Endothelial cell of umbilical vein (primary cell): ENCODE data around the gene IGSF9. TPM values are rescaled to one million over a fixed set of nuclear protein-coding genes. Genes with fewer than 3 reads are reported as not detected.

Source experiments
- BruUV-seq: library from RNA; stranded (reverse); fragments of 400-500 nt; replicated peaks from 2 replicates; lab custom pipeline; 2021; lab: Mats Ljungman, UMichigan
- CTCF ChIA-PET: fragments of 300-600, 350-600 bp; sonication (Branson Sonifier 250); formaldehyde crosslinking; loops from one replicate; lab custom pipeline; 2021; ENCODE audit warnings: antibody characterized with exemption, inconsistent platforms; lab: Charles Lee
- POLR2A ChIA-PET: fragments of 300-600, 350-600 bp; sonication (Branson Sonifier 250); formaldehyde crosslinking; loops from one replicate; lab custom pipeline; 2021; ENCODE audit warnings: antibody characterized with exemption, inconsistent platforms; lab: Charles Lee
- DNase-seq: peaks from one replicate; pipeline ENCODE4 v3.0.0-alpha.2; 2011; ENCODE audit warnings: low read depth, low spot score
- FAIRE-seq: peaks from 2 replicates; lab custom pipeline; 2011; peaks lifted over from hg19 to GRCh38; lab: Jason Lieb, UNC
- H2AFZ ChIP-seq: 2 replicates; pipeline ENCODE4 v1.6.0; 2012; ENCODE audit warnings: low read depth, low read length, control low read depth, inconsistent platforms
- H3K27ac ChIP-seq: 2 replicates; pipeline ENCODE4 v1.5.1; 2011; ENCODE audit warnings: low read depth, mild to moderate bottlenecking, control low read depth, low read length, moderate library complexity; ENCODE audit not compliant: insufficient read depth
- H3K27me3 ChIP-seq, 2 experiments: 2 replicates each; pipeline versions ENCODE4 v1.6.0 to v1.6.1; 2011; ENCODE audit warnings: low read length in 2 of 2, mixed read lengths in 1 of 2; ENCODE audit not compliant: control insufficient read depth in 2 of 2, insufficient read depth in 2 of 2
- H3K36me3 ChIP-seq, 2 experiments: 2 replicates in 1 of 2; 3 replicates in 1 of 2; pipeline ENCODE4 v1.5.1; 2011; ENCODE audit warnings: low read length in 2 of 2, mild to moderate bottlenecking in 1 of 2, moderate library complexity in 1 of 2; ENCODE audit not compliant: control insufficient read depth in 2 of 2, insufficient read depth in 2 of 2; ENCODE audit errors: extremely low read depth in 1 of 2
- H3K4me1 ChIP-seq: 3 replicates; pipeline ENCODE4 v1.5.1; 2011; ENCODE audit warnings: mild to moderate bottlenecking, low read length; ENCODE audit not compliant: control insufficient read depth, insufficient read depth; ENCODE audit errors: extremely low read depth
- H3K4me2 ChIP-seq: 2 replicates; pipeline ENCODE4 v1.6.1; 2011; ENCODE audit warnings: low read length, control low read depth, mixed read lengths; ENCODE audit not compliant: insufficient read depth
- H3K4me3 ChIP-seq, 3 experiments: fragments of 200-600 bp in 1 of 3; sonication (generic), shearing (Covaris generic) in 1 of 3; replicated peaks in 1 of 3; 2 replicates each; pipeline ENCODE4 v1.5.1; 2011 to 2016; ENCODE audit warnings: control low read depth in 3 of 3, low read length in 3 of 3, mild to moderate bottlenecking in 2 of 3, inconsistent platforms in 1 of 3, low read depth in 1 of 3, moderate library complexity in 1 of 3; ENCODE audit not compliant: insufficient read depth in 1 of 3
- H3K79me2 ChIP-seq: 2 replicates; pipeline ENCODE4 v1.6.0; 2012; ENCODE audit warnings: low read length, inconsistent platforms; ENCODE audit not compliant: control insufficient read depth, insufficient read depth
- H3K9ac ChIP-seq: replicated peaks from 2 replicates; pipeline ENCODE3; 2011; ENCODE audit warnings: low read length, control low read depth; ENCODE audit not compliant: insufficient read depth; ENCODE audit errors: extremely low read depth
- H3K9me1 ChIP-seq: replicated peaks from 3 replicates; pipeline ENCODE4 v1.6.0; 2011; ENCODE audit warnings: mild to moderate bottlenecking, low read length; ENCODE audit not compliant: control insufficient read depth, insufficient read depth; ENCODE audit errors: extremely low read depth
- H3K9me3 ChIP-seq: replicated peaks from 2 replicates; pipeline ENCODE4 v1.5.1; 2012; ENCODE audit warnings: low read length, inconsistent platforms; ENCODE audit not compliant: control insufficient read depth, insufficient read depth
- H4K20me1 ChIP-seq: replicated peaks from 2 replicates; pipeline ENCODE3; 2011; ENCODE audit warnings: mild to moderate bottlenecking, low read length; ENCODE audit not compliant: control insufficient read depth, insufficient read depth; ENCODE audit errors: extremely low read depth
- CTCF ChIP-seq, 2 donors: IDR thresholded peaks; 1 replicate in 1 of 2; 2 replicates in 1 of 2; pipeline ENCODE4 v1.5.1; 2011; ENCODE audit warnings: low read length in 2 of 2, mild to moderate bottlenecking in 2 of 2, moderate library complexity in 2 of 2, control low read depth in 1 of 2, inconsistent platforms in 1 of 2, low read depth in 1 of 2; ENCODE audit not compliant: insufficient read depth in 1 of 2; ENCODE audit errors: extremely low read depth in 1 of 2
- EZH2 ChIP-seq: IDR thresholded peaks from 2 replicates; pipeline ENCODE4 v1.6.1; 2012; ENCODE audit warnings: borderline replicate concordance, low read depth, mild to moderate bottlenecking, moderate library complexity, low read length, inconsistent platforms; ENCODE audit not compliant: severe bottlenecking
- FOS ChIP-seq: IDR thresholded peaks from 2 replicates; pipeline ENCODE4 v1.6.1; 2011; ENCODE audit warnings: mild to moderate bottlenecking, low read length, moderate library complexity, borderline replicate concordance; ENCODE audit not compliant: insufficient read depth
- GATA2 ChIP-seq: IDR thresholded peaks from 2 replicates; pipeline ENCODE4 v1.7.0; 2011; ENCODE audit warnings: low read depth, mild to moderate bottlenecking, moderate library complexity, mixed read lengths, low read length; ENCODE audit not compliant: insufficient read length, insufficient read depth
- JUN ChIP-seq: IDR thresholded peaks from 2 replicates; pipeline ENCODE4 v1.6.1; 2011; ENCODE audit warnings: borderline replicate concordance, low read depth; ENCODE audit not compliant: insufficient read length, insufficient read depth
- MAX ChIP-seq: IDR thresholded peaks from 2 replicates; pipeline ENCODE4 v1.6.1; 2011; ENCODE audit not compliant: insufficient read depth, insufficient read length
- MYC ChIP-seq: IDR thresholded peaks from one replicate; pipeline ENCODE4 v1.6.1; 2011; ENCODE audit warnings: mild to moderate bottlenecking, low read depth, low read length
- POLR2A ChIP-seq: IDR thresholded peaks from 2 replicates; pipeline ENCODE4 v1.6.1; 2012; ENCODE audit warnings: low read depth, mild to moderate bottlenecking, control low read depth, low read length
- POLR2AphosphoS5 ChIP-seq: IDR thresholded peaks from 2 replicates; pipeline ENCODE4 v1.6.1; 2012; ENCODE audit warnings: low read depth, mild to moderate bottlenecking, control low read depth, low read length, moderate library complexity; ENCODE audit not compliant: insufficient read depth
- dilution Hi-C: fragments of 300-500 bp; cut with MboI; formaldehyde crosslinking; loops from one replicate; pipeline ENCODE4 v1.15.0; 2019; ENCODE audit warnings: low sequenced_read_pairs; ENCODE audit not compliant: extremely low pct_ligation_motif_present
- intact Hi-C: fragments of 100-400 bp; cut with micrococcal nuclease; formaldehyde crosslinking; loops from one replicate; pipeline ENCODE4 v1.10.0; 2022
- polyA plus RNA-seq, 4 experiments: library from polyadenylated mRNA; depleted of rRNA in 3 of 4; stranded (reverse) in 3 of 4; unstranded in 1 of 4; fragments of >200 nt; gene quantifications; 2 replicates each; pipeline versions ENCODE4 v1.2.1 to v1.2.3, GENCODE V29; 2011 to 2012; ENCODE audit warnings: missing spikeins in 1 of 4
- total RNA-seq: library from RNA; stranded (reverse); gene quantifications from 2 replicates; pipeline ENCODE4 v1.2.3, GENCODE V29; 2021

IGSF9 gene
- total and polyA plus RNA-seq, 2 donors (not counting 3 experiments of a cell fraction or from before 2014, with no cell fraction given), result 0.15 TPM

- CTCF ChIA-PET, result interaction anchor here (1.0 to 13.3 kb wide), 4 partner anchors 11 to 144 kb away, joined by 3 to 169 read pairs (median 4); partner anchors contain the start of gene IGSF9
- no TSS peak for BruUV-seq
- no peak for DNase-seq
- Histone ChIP-seq H3K9ac (no peak overlapping the region), H4K20me1 (no peaks in the 10 kb centered on the region), H3K27ac (no peak overlapping the region), H3K79me2 (no peaks in the 10 kb centered on the region), H3K9me1 (no peaks in the 10 kb centered on the region), H3K4me1 (no peaks in the 10 kb centered on the region), H3K36me3 (no peaks in the 10 kb centered on the region), H3K4me3 (no peak overlapping the region), H3K27me3 (peaks cover 0 to 14% of the 10 kb centered on the region in 2 experiments), H2AFZ (no peak overlapping the region), H3K4me2 (no peak overlapping the region), H3K9me3 (no peaks in the 10 kb centered on the region)
- POLR2A ChIA-PET, result no interaction called here
- dilution Hi-C loops (no loop called here), intact Hi-C loops (loop anchor here (5.0 kb wide), 1 partner anchor 163 kb away; the partner anchor contains the start of gene IGSF8)
- no peak for TF ChIP-seq GATA2
- no peak for TF ChIP-seq CTCF (IDR thresholded peaks at IDR 0.05; ENCODE audit: extremely low read depth in 1 of 2, insufficient read depth in 1 of 2, low read depth in 1 of 2, low read length in 2 of 2)
- no peak for TF ChIP-seq MAX
- TF ChIP-seq POLR2AphosphoS5, result no peak
- no peak for TF ChIP-seq MYC
- no peak for TF ChIP-seq FOS
- TF ChIP-seq POLR2A, result no peak
- TF ChIP-seq JUN, result no peak
- TF ChIP-seq EZH2, result no peak
- no peak for FAIRE-seq
These were observed 11.0 kb downstream of the IGSF9 start for GRCh38 chr1:159934136-159935039.
